Chondrocyte (in vitro differentiated cells): ENCODE measurements around the gene SLC2A11. TPM values are rescaled to one million over a fixed set of nuclear protein-coding genes. Genes with fewer than 3 reads are reported as not detected.
A peak's percentile ranks its signal among the peaks of the same experiment; 100 is the strongest.

Source experiments
- DNase-seq: peaks from one replicate; pipeline ENCODE4 v3.0.0; 2021; ENCODE audit warnings: mixed read lengths, low spot score
- H3K27ac Mint-ChIP-seq: one replicate; pipeline ENCODE4 v1.8.0; 2021; ENCODE audit warnings: mild to moderate bottlenecking, moderate library complexity, mixed read lengths; ENCODE audit not compliant: unreplicated experiment
- H3K27me3 Mint-ChIP-seq: 2 replicates; pipeline ENCODE4 v1.8.0; 2021; ENCODE audit warnings: low read depth, mixed read lengths
- H3K36me3 Mint-ChIP-seq: 2 replicates; pipeline ENCODE4 v1.8.0; 2021; ENCODE audit warnings: low read depth, mixed read lengths
- H3K4me1 Mint-ChIP-seq: 2 replicates; pipeline ENCODE4 v1.8.0; 2021; ENCODE audit warnings: low read depth, mild to moderate bottlenecking, mixed read lengths
- H3K4me3 Mint-ChIP-seq: one replicate; pipeline ENCODE4 v1.8.0; 2021; ENCODE audit warnings: mild to moderate bottlenecking, moderate library complexity, mixed read lengths; ENCODE audit not compliant: unreplicated experiment
- H3K9me3 Mint-ChIP-seq: 2 replicates; pipeline ENCODE4 v1.8.0; 2021; ENCODE audit warnings: low read depth, mixed read lengths
- CTCF ChIP-seq: fragments of 200-600 bp; sonication (generic); IDR thresholded peaks from 2 replicates; pipeline ENCODE4 v1.5.0; 2021; ENCODE audit warnings: antibody characterized with exemption, mild to moderate bottlenecking, moderate library complexity
- total RNA-seq: library from RNA; stranded (reverse); gene quantifications from 3 replicates; pipeline ENCODE4 v1.2.1, GENCODE V29; 2021

SLC2A11 gene
- total RNA-seq, 1 donor from 2014 or later, result 14.8 TPM

DNA sequence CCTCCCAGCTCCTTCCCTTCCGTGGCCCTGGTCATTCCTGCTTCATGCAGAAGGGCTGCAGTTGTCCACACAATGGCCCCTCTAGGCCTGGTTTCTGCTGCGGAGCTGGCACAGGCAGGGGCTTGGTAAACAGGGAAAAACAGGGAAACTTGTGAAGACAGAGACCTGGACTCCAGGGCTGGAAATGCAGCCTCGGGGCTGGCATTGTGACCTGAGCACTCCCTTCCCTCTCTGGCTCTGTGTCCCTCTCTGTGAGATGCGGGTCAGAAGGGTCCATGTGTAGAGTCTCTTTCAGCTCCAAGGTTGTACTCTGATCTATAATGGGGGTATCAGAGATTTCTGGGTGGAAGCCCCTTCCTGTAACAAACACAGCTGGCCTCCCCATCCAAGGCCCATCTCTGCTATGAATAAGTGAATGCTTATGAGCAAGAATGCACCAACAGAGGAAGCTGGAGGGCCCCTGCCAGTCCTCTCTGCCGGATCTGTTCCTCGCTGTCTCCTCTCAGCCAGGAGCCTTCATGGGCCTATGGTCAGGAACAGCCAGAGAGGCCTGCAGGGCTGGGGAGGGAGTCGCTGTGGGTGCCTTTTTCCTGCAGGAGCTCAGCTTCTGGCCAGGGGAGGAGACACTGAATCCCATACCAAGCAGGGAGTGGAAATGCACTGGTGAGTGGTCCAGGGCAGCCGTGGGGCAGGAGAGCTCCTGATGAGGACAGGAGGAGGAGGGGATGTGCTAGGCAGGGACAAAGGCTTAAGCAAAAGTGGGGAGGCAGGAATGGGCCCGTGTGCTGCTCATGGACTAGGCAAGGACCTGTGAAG lies 12.2 kb upstream of the SLC2A11 start:
- no peak for DNase-seq
- no peaks in the 10 kb centered on the region for H3K9me3 Mint-ChIP-seq
- H3K27me3 Mint-ChIP-seq, result no peaks in the 10 kb centered on the region
- TF ChIP-seq CTCF, result no peak
- H3K4me1 Mint-ChIP-seq, result peaks cover 47% of the 10 kb centered on the region
- H3K27ac Mint-ChIP-seq, result peak overlapping the region; percentile 70
- H3K4me3 Mint-ChIP-seq, result no peak overlapping the region
- no peaks in the 10 kb centered on the region for H3K36me3 Mint-ChIP-seq

DNA sequence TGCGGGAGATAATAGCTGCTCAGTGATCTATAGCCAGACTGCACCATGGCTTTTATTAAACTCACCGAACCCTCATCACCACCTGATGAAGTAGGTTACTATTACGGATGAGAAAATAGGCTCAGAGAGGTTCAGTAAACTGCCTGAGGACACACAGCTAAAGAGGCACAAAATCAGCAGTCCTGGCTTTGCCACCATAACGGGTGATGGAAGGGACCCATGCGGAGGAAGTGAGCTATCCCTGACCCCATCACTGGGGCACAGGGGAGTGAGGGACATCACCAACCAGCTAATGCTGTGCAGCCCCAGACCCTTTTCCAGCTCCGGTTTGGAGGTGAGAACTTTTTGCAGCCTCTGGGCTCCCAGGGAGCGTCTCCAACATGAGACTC lies 11.6 kb upstream of the SLC2A11 start:
- Mint-ChIP-seq H3K36me3 (no peaks in the 10 kb centered on the region), H3K4me3 (no peak overlapping the region), H3K27me3 (no peaks in the 10 kb centered on the region), H3K9me3 (no peaks in the 10 kb centered on the region), H3K4me1 (peaks cover 47% of the 10 kb centered on the region), H3K27ac (peak overlapping the region; percentile 81)
- TF ChIP-seq CTCF, result no peak
- DNase-seq, result no peak

DNA sequence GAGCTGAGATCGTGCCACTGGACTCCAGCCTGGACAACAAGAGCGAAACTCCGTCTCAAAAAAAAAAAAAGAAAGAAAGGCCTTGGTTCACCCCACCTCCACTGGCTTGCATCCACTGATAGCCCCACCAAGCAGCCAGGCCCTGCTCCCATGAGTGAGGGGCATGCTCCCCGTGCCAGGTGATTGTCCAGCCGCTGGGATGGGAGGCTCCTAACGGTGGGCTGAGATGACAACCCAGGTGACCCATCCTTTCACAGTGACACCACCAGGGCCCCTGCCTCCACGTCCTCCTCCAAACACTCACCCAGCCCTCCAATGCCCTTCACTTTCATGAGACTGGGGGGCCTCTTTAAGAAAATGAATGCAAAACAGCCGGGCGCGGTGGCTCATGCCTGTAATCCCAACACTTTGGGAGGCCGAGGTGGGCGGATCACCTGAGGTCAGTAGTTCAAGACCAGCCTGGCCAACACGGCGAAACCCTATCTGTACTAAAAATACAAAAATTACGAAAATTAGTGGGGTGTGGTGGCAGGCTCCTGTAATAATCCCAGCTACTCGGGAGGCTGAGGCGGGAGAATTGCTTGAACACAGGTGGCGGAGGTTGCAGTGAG lies 10.3 kb upstream of the SLC2A11 start:
- DNase-seq, result no peak
- Mint-ChIP-seq H3K36me3 (no peaks in the 10 kb centered on the region), H3K27me3 (no peaks in the 10 kb centered on the region), H3K9me3 (no peaks in the 10 kb centered on the region), H3K27ac (no peak overlapping the region), H3K4me3 (no peak overlapping the region), H3K4me1 (peaks cover 40% of the 10 kb centered on the region)
- TF ChIP-seq CTCF, result no peak

DNA sequence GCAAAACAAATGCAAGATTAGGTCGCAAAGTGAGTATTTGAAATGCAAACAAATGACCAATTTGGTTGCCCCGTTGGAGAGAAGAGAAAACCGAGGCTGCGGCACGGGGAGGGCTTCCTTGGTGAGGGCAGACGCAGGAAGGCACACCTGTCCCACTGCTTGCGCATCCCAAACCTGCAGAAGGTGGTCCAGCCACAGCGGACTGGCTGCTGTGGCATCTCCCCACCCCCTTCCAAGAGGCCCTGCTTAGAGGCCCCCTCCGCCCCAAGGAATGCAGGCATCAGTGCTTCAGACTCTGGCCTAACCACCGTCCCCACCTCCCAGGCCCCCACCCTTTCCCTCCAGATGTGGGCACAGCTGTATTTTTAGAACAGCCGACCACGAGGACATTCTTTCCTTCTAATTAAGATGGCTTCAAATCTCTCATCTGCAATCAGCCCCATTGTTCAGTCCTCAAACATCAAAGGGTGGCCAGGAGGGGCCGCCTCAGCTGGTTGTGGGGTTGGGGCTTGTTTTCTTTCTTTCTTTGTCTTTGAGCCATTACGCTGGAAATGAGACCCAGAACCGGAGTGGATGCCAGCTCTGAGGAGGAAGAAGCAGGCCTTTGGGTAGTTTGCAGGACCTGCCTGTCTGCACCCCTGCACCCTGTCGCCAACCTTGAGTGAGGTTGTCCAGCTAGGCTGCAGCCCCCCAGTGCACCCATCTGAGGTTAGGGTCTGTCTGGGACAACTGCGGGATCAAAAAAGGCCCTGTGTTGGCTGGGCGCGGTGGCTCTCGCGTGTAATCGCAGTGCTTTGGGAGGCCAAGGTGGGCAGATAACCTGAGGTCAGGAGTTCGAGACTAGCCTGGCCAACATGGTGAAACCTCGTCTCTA lies 9.4 kb upstream of the SLC2A11 start:
- Mint-ChIP-seq H3K27me3 (no peaks in the 10 kb centered on the region), H3K36me3 (no peaks in the 10 kb centered on the region), H3K27ac (no peak overlapping the region), H3K9me3 (no peaks in the 10 kb centered on the region), H3K4me3 (no peak overlapping the region), H3K4me1 (peaks cover 40% of the 10 kb centered on the region)
- no peak for DNase-seq
- no peak for TF ChIP-seq CTCF
